Mucosa of stomach (tissue), 1 donor: ENCODE data around the gene ASH1L.

Experiments used
- H3K27me3 ChIP-seq: one replicate; pipeline ENCODE4 v1.7.0; 2013; ENCODE audit warnings: mild to moderate bottlenecking, low read length; ENCODE audit not compliant: control insufficient read depth, insufficient read depth
- H3K36me3 ChIP-seq: one replicate; pipeline ENCODE4 v1.7.0; 2013; ENCODE audit warnings: low read length; ENCODE audit not compliant: control insufficient read depth, insufficient read depth
- H3K4me1 ChIP-seq: one replicate; pipeline ENCODE4 v1.7.0; 2013; ENCODE audit warnings: mild to moderate bottlenecking, low read length; ENCODE audit not compliant: control insufficient read depth, insufficient read depth
- H3K4me3 ChIP-seq: one replicate; pipeline ENCODE4 v1.7.0; 2013; ENCODE audit warnings: low read length
- H3K9ac ChIP-seq: one replicate; pipeline ENCODE4 v1.7.0; 2013; ENCODE audit warnings: mild to moderate bottlenecking, low read length, moderate library complexity
- H3K9me3 ChIP-seq: one replicate; pipeline ENCODE4 v1.7.0; 2013; ENCODE audit warnings: mild to moderate bottlenecking, low read length, moderate library complexity; ENCODE audit not compliant: control insufficient read depth
- donor health status: Pancreatic carcinoma.

ASH1L gene

DNA sequence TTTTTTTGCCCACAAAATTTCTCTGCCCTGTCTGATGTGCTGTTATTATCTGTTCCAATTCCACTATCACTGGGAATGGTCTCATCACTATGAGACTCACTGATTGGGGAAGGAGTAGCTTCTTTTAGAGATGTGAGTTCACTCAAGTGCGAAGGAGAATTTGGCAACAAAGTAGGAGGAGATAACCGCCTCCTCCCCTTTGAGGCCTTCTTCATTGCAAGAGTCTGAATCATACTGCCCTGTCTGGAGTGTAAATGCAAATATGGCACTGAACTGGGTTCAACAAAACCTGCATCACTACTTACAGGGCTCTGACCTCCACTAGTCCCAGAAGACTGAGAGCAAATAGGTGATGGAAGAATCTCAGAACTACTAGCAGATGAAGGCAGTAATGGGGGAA lies 83.4 kb downstream of the ASH1L start:
- no peaks in the 10 kb centered on the region for H3K9me3 ChIP-seq
- H3K36me3 ChIP-seq = peaks cover 5% of the 10 kb centered on the region
- no peaks in the 10 kb centered on the region for H3K4me1 ChIP-seq
- no peak overlapping the region for H3K4me3 ChIP-seq
- no peak overlapping the region for H3K9ac ChIP-seq
- H3K27me3 ChIP-seq = no peaks in the 10 kb centered on the region

DNA sequence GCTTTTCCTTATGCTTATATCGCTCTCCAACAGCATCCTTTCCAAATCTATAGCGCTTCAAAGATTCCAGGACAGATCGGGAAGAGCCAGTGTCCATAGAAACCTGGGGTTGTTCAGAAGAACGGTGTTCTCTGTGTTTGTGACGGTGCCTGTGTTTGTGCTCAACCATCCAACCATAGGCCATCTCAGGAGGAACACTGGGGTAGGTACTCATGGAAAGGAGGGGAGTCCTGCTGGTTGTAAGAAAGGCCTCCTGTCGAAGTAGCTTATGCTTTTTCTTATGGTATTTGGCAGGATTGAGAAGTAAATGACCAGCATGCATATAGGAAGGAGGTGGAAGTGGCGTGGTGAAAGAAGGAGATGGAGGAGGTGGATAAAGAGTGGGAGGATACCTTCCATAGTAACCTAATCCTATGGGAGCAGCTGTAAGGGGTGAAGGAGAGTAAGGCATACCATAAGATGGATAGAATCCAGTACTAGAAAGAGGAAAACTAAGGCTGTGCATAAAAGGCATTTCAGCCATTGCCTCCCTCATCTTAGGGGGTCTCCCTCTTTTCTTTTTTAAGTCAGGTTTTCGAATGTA lies 84.2 kb downstream of the ASH1L start:
- Histone ChIP-seq H3K36me3 (peaks cover 5% of the 10 kb centered on the region), H3K4me3 (no peak overlapping the region)

DNA sequence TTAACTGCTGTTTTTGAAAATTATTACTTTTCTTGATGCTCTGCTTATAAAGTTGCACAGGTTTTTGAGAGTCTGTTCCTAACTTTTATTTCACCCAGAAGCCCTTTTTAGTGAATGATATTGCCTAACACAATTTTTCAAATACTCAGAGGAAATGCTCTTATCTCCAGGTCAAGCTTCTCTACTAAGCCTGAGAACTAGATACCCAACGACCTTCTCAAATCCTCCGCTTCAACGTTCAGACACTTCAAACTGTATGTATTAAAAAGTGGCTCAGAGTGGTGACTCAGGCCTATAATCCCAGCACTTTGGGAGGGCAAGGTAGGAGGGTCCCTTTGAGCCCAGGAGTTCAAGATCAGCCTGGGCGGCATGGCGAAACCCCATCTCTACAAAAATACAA lies 88.5 kb downstream of the ASH1L start:
- Histone ChIP-seq H3K27me3 (no peaks in the 10 kb centered on the region), H3K36me3 (peaks cover 9% of the 10 kb centered on the region), H3K9me3 (no peaks in the 10 kb centered on the region), H3K4me1 (no peaks in the 10 kb centered on the region), H3K4me3 (no peak overlapping the region), H3K9ac (no peak overlapping the region)

More for the DNA sequence above, 84.2 kb downstream of the ASH1L start:
- H3K4me1 ChIP-seq = no peaks in the 10 kb centered on the region
- H3K9me3 ChIP-seq = no peaks in the 10 kb centered on the region
- no peaks in the 10 kb centered on the region for H3K27me3 ChIP-seq
- no peak overlapping the region for H3K9ac ChIP-seq

DNA sequence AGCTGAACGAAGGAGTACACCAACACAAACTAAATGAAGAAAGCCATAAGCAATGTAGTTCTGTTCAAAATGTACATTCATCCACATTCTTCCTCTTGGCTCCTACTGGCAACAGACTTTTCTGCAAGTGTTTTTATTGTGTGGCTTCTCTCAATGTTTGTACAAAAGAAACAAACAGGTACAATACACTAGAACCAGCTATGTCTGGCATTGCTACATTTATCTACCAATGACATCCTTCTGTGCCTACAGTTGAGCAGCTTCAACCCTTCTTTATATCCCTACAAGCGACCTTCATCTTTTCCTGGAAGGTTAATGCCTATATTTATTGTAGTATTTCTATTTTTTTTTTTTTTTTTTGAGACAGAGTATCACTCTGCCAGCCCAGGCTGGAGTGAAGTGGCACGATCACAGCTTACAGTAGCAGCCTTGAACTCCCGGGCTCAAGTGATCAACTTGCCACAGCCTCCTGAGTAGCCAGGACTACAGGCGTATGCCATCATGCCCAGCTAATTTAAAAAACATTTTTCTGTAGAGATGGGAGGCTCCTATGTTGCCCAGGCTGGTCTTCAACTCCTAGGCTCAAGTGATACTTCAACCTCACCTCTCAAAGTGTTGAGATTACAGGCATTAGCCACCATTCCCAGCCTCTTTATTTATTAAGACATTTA lies 89.3 kb downstream of the ASH1L start:
- H3K9me3 ChIP-seq = no peaks in the 10 kb centered on the region
- H3K36me3 ChIP-seq = peaks cover 8% of the 10 kb centered on the region
- H3K9ac ChIP-seq = no peak overlapping the region
- no peaks in the 10 kb centered on the region for H3K4me1 ChIP-seq
- no peak overlapping the region for H3K4me3 ChIP-seq
- H3K27me3 ChIP-seq = no peaks in the 10 kb centered on the region

DNA sequence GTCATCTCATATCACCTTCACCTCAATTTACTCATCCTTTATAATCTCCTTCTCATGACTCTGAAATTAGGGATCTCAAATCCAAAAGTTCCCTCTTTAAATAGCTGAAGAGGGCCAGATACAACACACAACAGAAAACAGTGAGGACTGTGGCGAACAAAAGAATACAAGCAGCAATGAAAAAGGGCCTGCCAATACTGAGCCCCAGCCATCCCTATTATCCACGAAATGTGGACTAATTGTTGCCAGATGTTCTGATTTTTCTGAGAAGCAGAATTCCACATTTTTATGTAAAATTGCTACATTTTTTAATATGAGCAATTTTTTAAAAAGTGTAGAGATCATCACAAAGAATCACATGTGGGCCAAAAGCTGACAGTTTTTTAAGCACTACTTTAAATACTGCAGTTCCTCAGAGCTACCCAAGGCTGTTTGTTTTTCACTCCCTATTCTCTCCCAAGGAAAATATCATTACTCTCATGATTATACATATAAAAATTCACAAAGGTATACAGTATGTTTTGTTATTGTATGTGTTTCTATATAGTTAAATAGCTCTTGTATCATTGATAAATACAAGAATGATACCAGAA lies 90.0 kb downstream of the ASH1L start:
- H3K36me3 ChIP-seq = peaks cover 4% of the 10 kb centered on the region
- no peaks in the 10 kb centered on the region for H3K9me3 ChIP-seq
- H3K9ac ChIP-seq = no peak overlapping the region
- no peaks in the 10 kb centered on the region for H3K4me1 ChIP-seq
- no peak overlapping the region for H3K4me3 ChIP-seq
- H3K27me3 ChIP-seq = no peaks in the 10 kb centered on the region

DNA sequence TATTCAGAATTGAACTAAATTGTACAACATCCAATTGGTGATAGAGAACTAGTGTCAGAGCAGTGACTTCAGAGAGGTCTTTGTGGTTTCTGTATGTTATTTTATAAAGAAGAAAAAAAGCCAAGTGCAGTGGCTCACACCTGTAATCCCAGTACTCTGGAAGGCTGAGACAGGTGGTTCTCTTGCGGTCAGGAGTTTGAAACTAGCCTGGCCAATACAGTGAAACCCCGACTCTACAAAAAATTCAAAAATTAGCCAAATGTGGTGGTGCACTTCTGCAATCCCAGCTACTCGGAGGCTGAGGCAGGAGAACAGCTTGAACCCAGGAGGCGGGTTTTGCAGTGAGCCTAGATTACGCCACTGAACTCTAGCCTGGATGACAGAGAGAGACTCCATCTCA lies 90.7 kb downstream of the ASH1L start:
- Histone ChIP-seq H3K4me1 (no peaks in the 10 kb centered on the region), H3K4me3 (no peak overlapping the region), H3K9ac (no peak overlapping the region)

DNA sequence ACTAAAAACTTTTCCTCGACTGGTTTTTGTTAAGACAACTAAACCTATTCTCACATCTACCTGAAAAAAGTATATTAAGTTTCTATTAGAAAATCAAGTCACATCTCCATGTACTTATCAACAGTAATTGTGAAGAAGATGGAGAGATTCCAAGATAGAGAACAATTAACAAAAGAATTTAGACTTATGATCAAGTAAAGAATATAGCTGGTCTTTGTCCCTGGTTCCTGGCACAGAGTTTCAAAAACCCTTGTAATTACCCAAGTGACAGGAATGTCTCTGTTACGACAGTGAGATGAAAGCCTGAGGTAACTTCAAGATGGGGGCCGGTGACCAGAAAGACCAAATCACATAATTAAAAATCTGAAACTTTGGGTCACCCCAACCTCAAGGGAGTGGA lies 91.6 kb downstream of the ASH1L start:
- Histone ChIP-seq H3K4me3 (no peak overlapping the region), H3K36me3 (peaks cover 4% of the 10 kb centered on the region), H3K9ac (no peak overlapping the region), H3K4me1 (no peaks in the 10 kb centered on the region), H3K27me3 (no peaks in the 10 kb centered on the region), H3K9me3 (no peaks in the 10 kb centered on the region)

More for the DNA sequence above, 90.7 kb downstream of the ASH1L start:
- Histone ChIP-seq H3K27me3 (no peaks in the 10 kb centered on the region), H3K9me3 (no peaks in the 10 kb centered on the region), H3K36me3 (peaks cover 4% of the 10 kb centered on the region)

DNA sequence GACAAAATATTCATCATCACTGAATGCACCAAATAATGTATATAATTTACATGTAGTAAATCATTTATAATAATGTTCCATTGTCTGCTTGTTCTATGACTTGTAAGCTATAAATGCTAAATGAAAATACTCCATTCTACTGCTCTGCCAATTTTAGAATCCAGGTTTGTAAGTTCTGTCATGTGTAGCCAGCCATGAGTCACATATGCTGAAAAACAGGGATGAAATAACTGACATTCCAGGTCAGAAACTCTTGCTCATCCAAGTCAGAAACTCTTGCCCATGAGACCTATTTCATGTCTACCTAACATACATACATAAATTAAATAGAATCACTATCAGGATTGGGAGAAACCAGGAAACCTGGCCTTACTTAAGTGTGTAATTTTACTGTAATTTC lies 95.6 kb downstream of the ASH1L start:
- H3K9me3 ChIP-seq = no peaks in the 10 kb centered on the region
- H3K9ac ChIP-seq = no peak overlapping the region
- H3K27me3 ChIP-seq = no peaks in the 10 kb centered on the region
- no peak overlapping the region for H3K4me3 ChIP-seq
- peaks cover 4% of the 10 kb centered on the region for H3K36me3 ChIP-seq
- no peaks in the 10 kb centered on the region for H3K4me1 ChIP-seq

DNA sequence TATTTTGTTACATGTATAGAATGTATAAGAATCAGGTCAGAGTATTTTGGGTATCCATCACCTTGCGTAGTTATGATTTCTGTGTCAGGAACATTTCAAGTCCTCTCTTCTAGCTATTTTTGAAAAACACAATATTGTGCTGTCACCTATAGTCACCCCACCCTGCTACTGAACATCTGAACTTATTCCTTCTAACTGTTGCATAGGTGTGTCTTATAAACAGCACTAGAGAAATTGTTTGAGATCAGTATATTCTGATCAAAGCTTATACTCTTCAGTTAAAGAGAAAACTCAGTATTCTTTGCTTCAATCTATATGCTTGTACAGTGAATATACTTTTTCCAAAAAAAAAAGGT lies 96.0 kb downstream of the ASH1L start:
- peaks cover 2% of the 10 kb centered on the region for H3K36me3 ChIP-seq
- no peaks in the 10 kb centered on the region for H3K27me3 ChIP-seq
- no peaks in the 10 kb centered on the region for H3K9me3 ChIP-seq
- no peaks in the 10 kb centered on the region for H3K4me1 ChIP-seq
- H3K4me3 ChIP-seq = no peak overlapping the region
- H3K9ac ChIP-seq = no peak overlapping the region

DNA sequence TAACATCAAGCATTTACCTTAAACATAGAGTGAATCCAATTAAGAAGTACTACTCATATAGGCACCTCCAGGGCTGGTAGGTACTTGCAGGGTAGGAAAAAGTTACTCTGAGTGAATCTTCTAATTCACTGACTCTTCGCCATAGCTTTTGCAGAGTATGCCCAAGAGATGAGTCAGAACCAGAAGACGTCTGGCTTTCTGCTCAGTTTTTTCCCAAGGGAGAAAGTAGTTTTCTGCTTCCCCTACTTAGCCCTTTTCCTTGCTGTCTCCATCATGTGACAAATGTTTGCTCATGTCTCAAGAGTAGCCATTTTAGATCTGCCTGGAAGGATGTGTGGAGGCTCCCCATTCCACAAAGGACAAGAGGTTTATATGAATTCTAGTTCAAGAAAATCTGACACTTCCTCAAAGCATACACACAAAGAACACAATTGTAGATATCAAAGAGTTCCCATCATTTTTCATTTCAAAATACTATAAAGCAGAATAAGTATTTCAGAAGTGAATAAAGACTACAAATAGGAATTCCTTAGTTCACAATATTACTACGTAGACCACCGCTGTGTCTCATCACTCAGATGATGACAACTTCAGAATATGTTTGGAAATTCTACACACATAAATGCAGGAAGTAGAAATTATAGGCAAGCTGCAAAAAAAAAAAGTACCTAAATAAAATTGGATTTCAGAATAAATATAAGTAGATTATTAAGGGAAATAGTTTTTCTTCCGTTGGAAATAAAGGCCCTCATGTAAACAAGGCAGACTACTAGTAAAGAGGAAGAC lies 98.5 kb downstream of the ASH1L start:
- Histone ChIP-seq H3K36me3 (no peaks in the 10 kb centered on the region), H3K4me1 (no peaks in the 10 kb centered on the region), H3K27me3 (no peaks in the 10 kb centered on the region), H3K4me3 (no peak overlapping the region), H3K9me3 (no peaks in the 10 kb centered on the region), H3K9ac (no peak overlapping the region)

DNA sequence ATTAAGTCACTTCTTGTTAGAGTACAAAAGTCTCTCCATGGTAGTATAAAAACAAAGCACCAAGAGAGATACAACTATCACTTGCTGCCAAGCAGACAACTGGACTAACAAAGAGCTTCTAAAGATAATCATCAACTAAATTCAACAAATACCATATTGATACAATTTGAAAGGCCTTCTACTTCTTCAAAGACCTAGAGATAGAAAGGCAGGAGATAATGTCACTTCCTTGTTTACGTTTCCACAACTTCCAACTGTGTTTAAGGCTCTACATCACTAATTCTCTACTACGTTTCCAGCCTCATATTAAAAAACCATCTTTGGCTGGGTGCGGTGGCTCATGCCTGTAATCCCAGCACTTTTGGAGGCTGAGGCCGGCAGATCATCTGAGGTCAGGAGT lies 104.5 kb downstream of the ASH1L start:
- peaks cover 7% of the 10 kb centered on the region for H3K4me1 ChIP-seq
- H3K27me3 ChIP-seq = no peaks in the 10 kb centered on the region
- no peak overlapping the region for H3K9ac ChIP-seq
- no peak overlapping the region for H3K4me3 ChIP-seq
- no peaks in the 10 kb centered on the region for H3K36me3 ChIP-seq
- no peaks in the 10 kb centered on the region for H3K9me3 ChIP-seq

DNA sequence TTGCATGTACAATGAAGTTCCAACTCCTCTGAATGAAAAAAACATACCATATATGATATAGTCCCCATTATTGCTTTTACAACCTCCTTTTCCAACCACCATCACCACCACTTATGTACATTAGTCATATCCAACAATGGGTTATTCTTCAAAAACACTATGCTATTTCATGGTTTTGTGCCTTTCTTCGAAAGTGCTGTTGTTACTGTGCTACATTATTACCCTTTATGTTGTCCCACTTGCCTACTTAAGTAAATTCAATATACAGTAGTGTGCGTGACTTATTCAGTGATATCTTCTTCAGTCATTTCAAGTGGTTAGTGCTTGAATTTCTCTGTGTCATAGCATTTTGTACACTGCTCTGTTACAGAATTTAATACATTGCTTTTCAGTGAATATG lies 105.3 kb downstream of the ASH1L start:
- Histone ChIP-seq H3K4me1 (peaks cover 7% of the 10 kb centered on the region), H3K9ac (no peak overlapping the region), H3K27me3 (no peaks in the 10 kb centered on the region), H3K9me3 (no peaks in the 10 kb centered on the region), H3K36me3 (no peaks in the 10 kb centered on the region), H3K4me3 (no peak overlapping the region)
